ENCODE data around the gene OR2F2. TPM values are rescaled to one million over a fixed set of nuclear protein-coding genes. Genes with fewer than 3 reads are reported as not detected.

OR2F2 gene
- total RNA-seq, 1 experiment from 2014 or later, result not detected

DNA sequence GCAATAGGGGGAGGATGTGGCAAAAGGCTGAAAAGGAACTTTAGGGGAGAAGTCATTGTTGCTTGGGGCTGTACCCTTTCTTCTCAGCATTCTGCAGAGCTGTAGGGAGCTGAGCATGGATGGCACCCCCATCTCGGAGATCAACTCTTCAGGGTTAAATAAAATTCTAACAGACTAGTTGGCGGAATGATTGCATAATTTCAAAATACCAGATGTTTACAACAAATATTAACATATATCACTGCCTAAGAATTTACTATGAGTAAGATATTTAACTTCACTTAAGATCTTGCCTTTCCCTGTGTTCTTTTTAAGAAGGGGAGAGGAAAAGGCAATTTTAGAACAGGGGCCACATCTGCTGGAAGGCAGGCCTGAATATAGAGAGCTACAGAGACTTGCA, 19.1 kb downstream of the OR2F2 start (continued):
- TF ChIP-seq YY1 (IDR thresholded peaks at IDR 0.05; ENCODE audit: extremely low read depth, insufficient replicate concordance, low read depth, low read length), result no peak
- no peak for TF ChIP-seq EZH2phosphoT487 (IDR thresholded peaks at IDR 0.05; ENCODE audit: borderline replicate concordance)

- Histone ChIP-seq H3K9me2 (ENCODE audit: insufficient read depth) (no peaks in the 10 kb centered on the region), H3K27me3 (ENCODE audit: insufficient read depth, low read length) (no peaks in the 10 kb centered on the region), H3K9me3 (ENCODE audit: control insufficient read depth in 1 of 2, insufficient read depth in 1 of 2, low read depth in 1 of 2, low read length in 2 of 2) (no peaks in the 10 kb centered on the region), H3K79me2 (ENCODE audit: insufficient read depth, low read length) (no peaks in the 10 kb centered on the region), H3K9ac (ENCODE audit: low read length) (no peak within 1 kb of the TSS), H4K20me1 (ENCODE audit: insufficient read depth) (no peaks in the 10 kb centered on the region), H2AFZ (ENCODE audit: low read depth, low read length, poor library complexity, severe bottlenecking) (peak within 1 kb of the TSS; percentile 39), H3K36me3 (ENCODE audit: control insufficient read depth in 1 of 2, insufficient read depth in 2 of 2, low read length in 2 of 2) (no peaks in the 10 kb centered on the region), H3K4me3 (replicated peaks in 1 of 2; ENCODE audit: low read depth in 1 of 2, low read length in 2 of 2) (no peak within 1 kb of the TSS), H3K4me2 (ENCODE audit: low read length) (no peak within 1 kb of the TSS), H3K4me1 (ENCODE audit: control insufficient read depth in 1 of 2, insufficient read depth in 2 of 2, low read length in 2 of 2) (no peaks in the 10 kb centered on the region), H3K27ac (ENCODE audit: low read depth, low read length) (no peak within 1 kb of the TSS)
- TF ChIP-seq EZH2phosphoT487 (IDR thresholded peaks at IDR 0.05; ENCODE audit: borderline replicate concordance) (no peak), SP1 (IDR thresholded peaks at IDR 0.05; ENCODE audit: low read depth) (no peak), EGR1 (IDR thresholded peaks at IDR 0.05; ENCODE audit: low read depth) (no peak), SIN3A (IDR thresholded peaks at IDR 0.05; ENCODE audit: low read depth) (no peak), POLR2A (IDR thresholded peaks at IDR 0.05; ENCODE audit: borderline replicate concordance, extremely low read depth, insufficient read depth, insufficient read length) (no peak), CBX3 (IDR thresholded peaks at IDR 0.05; ENCODE audit: low read depth) (no peak), POLR2AphosphoS5 (IDR thresholded peaks at IDR 0.05; ENCODE audit: low read depth, low read length) (no peak), JUND (IDR thresholded peaks at IDR 0.05) (no peak), RAD21 (IDR thresholded peaks at IDR 0.05; ENCODE audit: low read depth) (no peak), FOSL1 (IDR thresholded peaks at IDR 0.05; ENCODE audit: low read depth) (no peak), ZFX (IDR thresholded peaks at IDR 0.05) (no peak), ELF1 (IDR thresholded peaks at IDR 0.05; ENCODE audit: borderline replicate concordance, low read depth) (no peak)
- TF ChIP-seq, protein P1, sequence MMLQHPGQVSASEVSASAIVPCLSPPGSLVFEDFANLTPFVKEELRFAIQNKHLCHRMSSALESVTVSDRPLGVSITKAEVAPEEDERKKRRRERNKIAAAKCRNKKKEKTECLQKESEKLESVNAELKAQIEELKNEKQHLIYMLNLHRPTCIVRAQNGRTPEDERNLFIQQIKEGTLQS (IDR thresholded peaks at IDR 0.05), result no peak
- ChIA-PET RAD21 (ENCODE audit: low non-redundant PET in 1 of 2, low total read pairs in 2 of 2, uncharacterized antibody in 2 of 2, unreplicated experiment in 2 of 2) (no interaction called here), CTCF (no interaction called here), POLR2A (no interaction called here)
- no peak for ATAC-seq
- DNase-seq (ENCODE audit: low read depth, low spot score), result no peak
- BruUV-seq (replicated peaks), result no TSS peak
- intact Hi-C loops (cut with micrococcal nuclease), result no loop called here
Measured at GRCh38 chr7:143954544-143954943, 19.5 kb downstream of the OR2F2 start, which contains the start of gene OR2F1. Gene OR2F1, plus strand, starts transcription at chr7:143954844. Its CDS starts 5,127 bp downstream, at chr7:143959971.

All from HCT116 (cell line).